SK-N-SH (cell line): ENCODE results near the gene FKBP8.

ENCODE experiments used
- ELF1 ChIP-seq: IDR thresholded peaks from 2 replicates; pipeline ENCODE4 v1.4.0; 2012
- EP300 ChIP-seq, 2 experiments: IDR thresholded peaks; 2 replicates each; pipeline versions ENCODE4 v1.4.0 to v1.6.1; 2012; ENCODE audit warnings: borderline replicate concordance in 1 of 2, low read depth in 1 of 2, low read length in 1 of 2
- FOXJ3 ChIP-seq: sonication (generic); formaldehyde crosslinking; IDR thresholded peaks from 2 replicates; pipeline ENCODE4 v1.5.1; 2020; ENCODE audit warnings: mild to moderate bottlenecking, missing genetic modification reagents
- JUND ChIP-seq: IDR thresholded peaks from 2 replicates; pipeline ENCODE4 v1.4.0; 2012
- POLR2AphosphoS5 ChIP-seq: IDR thresholded peaks from 2 replicates; pipeline ENCODE4 v1.6.1; 2012; ENCODE audit warnings: low read depth, low read length
- RFX5 ChIP-seq: IDR thresholded peaks from 2 replicates; pipeline ENCODE4 v1.6.1; 2012; ENCODE audit warnings: mild to moderate bottlenecking, improper control_type of control experiment, low read length
- SIN3A ChIP-seq: IDR thresholded peaks from 2 replicates; pipeline ENCODE4 v1.6.1; 2012; ENCODE audit warnings: low read depth, mild to moderate bottlenecking, low read length, moderate library complexity, borderline replicate concordance
- TCF12 ChIP-seq: IDR thresholded peaks from 2 replicates; pipeline ENCODE4 v1.4.0; 2012
- TF ChIP-seq, protein P1 (sequence below): fragments of 150-350 bp; IDR thresholded peaks from 2 replicates; pipeline ENCODE4 v1.6.1; 2017; ENCODE audit warnings: antibody characterized with exemption, low read length, low read depth, borderline replicate concordance
- TF ChIP-seq, protein P2 (sequence below): fragments of 200-600 bp; sonication (generic); IDR thresholded peaks from 2 replicates; pipeline ENCODE4 v1.6.1; 2017; ENCODE audit warnings: antibody characterized with exemption, mild to moderate bottlenecking, moderate library complexity
- TF ChIP-seq, protein P3 (sequence below): IDR thresholded peaks from 2 replicates; pipeline ENCODE4 v1.6.1; 2012; ENCODE audit warnings: mild to moderate bottlenecking, low read depth, low read length, moderate library complexity

DNA sequence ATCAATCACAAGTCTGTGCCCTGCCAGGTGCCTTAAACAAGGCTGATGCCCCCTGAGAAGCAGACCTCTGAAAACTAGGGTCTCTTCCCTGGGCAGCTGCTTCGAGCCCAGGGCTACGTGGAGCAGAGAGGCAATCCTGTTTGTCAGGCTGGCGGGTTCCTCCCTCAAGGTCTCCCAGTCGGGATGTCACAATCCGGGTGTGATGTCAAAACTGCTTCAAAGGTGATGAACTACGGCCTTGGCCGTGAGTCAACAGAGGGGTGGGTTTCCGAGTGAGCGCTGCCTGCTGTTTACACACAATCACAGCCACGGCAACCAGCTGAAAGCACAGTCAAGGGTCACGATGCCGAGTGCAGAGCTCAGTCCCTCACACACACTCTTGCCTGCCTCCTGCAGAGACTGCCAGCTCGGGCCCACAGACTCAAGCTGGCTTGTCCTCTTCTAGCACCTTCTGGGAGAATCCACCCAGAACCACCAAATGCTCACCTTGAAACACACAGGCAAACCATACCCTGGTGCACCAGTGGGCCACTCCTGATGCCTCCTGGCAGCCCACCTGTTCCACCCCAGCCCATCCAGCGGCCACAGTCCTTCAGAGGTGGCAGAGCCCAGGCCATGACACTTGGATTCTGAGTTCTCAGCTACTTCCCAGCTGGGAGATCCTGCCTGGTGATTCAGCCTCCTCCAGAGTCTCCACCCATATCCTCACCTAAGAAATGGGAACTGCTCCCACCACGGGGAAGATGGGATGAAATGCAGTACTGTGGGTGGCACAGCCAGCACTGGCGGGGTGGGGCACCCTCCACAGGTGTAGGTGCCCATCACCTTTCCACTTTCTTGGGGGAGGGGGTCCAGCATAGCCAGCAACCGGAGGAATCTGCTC is 28.3 kb downstream of the FKBP8 start:
- TF ChIP-seq SIN3A (no peak), JUND (no peak), RFX5 (no peak), FOXJ3 (no peak), ELF1 (no peak), EP300 (IDR thresholded peaks at IDR 0.05; ENCODE audit: borderline replicate concordance in 1 of 2, low read depth in 1 of 2, low read length in 1 of 2) (no peak), POLR2AphosphoS5 (no peak), TCF12 (no peak)
- TF ChIP-seq, protein P1, sequence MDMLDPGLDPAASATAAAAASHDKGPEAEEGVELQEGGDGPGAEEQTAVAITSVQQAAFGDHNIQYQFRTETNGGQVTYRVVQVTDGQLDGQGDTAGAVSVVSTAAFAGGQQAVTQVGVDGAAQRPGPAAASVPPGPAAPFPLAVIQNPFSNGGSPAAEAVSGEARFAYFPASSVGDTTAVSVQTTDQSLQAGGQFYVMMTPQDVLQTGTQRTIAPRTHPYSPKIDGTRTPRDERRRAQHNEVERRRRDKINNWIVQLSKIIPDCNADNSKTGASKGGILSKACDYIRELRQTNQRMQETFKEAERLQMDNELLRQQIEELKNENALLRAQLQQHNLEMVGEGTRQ = no peak
- TF ChIP-seq, protein P2, sequence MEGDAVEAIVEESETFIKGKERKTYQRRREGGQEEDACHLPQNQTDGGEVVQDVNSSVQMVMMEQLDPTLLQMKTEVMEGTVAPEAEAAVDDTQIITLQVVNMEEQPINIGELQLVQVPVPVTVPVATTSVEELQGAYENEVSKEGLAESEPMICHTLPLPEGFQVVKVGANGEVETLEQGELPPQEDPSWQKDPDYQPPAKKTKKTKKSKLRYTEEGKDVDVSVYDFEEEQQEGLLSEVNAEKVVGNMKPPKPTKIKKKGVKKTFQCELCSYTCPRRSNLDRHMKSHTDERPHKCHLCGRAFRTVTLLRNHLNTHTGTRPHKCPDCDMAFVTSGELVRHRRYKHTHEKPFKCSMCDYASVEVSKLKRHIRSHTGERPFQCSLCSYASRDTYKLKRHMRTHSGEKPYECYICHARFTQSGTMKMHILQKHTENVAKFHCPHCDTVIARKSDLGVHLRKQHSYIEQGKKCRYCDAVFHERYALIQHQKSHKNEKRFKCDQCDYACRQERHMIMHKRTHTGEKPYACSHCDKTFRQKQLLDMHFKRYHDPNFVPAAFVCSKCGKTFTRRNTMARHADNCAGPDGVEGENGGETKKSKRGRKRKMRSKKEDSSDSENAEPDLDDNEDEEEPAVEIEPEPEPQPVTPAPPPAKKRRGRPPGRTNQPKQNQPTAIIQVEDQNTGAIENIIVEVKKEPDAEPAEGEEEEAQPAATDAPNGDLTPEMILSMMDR = no peak
- TF ChIP-seq, protein P3, sequence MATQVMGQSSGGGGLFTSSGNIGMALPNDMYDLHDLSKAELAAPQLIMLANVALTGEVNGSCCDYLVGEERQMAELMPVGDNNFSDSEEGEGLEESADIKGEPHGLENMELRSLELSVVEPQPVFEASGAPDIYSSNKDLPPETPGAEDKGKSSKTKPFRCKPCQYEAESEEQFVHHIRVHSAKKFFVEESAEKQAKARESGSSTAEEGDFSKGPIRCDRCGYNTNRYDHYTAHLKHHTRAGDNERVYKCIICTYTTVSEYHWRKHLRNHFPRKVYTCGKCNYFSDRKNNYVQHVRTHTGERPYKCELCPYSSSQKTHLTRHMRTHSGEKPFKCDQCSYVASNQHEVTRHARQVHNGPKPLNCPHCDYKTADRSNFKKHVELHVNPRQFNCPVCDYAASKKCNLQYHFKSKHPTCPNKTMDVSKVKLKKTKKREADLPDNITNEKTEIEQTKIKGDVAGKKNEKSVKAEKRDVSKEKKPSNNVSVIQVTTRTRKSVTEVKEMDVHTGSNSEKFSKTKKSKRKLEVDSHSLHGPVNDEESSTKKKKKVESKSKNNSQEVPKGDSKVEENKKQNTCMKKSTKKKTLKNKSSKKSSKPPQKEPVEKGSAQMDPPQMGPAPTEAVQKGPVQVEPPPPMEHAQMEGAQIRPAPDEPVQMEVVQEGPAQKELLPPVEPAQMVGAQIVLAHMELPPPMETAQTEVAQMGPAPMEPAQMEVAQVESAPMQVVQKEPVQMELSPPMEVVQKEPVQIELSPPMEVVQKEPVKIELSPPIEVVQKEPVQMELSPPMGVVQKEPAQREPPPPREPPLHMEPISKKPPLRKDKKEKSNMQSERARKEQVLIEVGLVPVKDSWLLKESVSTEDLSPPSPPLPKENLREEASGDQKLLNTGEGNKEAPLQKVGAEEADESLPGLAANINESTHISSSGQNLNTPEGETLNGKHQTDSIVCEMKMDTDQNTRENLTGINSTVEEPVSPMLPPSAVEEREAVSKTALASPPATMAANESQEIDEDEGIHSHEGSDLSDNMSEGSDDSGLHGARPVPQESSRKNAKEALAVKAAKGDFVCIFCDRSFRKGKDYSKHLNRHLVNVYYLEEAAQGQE = no peak
